DOHH2 (cell line): Measurements from ENCODE around the gene GNA14.

Source experiments
- H3F3A ChIP-seq: fragments of 200-600 bp; sonication (generic), shearing (Covaris generic); 2 replicates; pipeline ENCODE4 v1.6.0; 2016; ENCODE audit warnings: antibody characterized with exemption, mild to moderate bottlenecking; ENCODE audit not compliant: control insufficient read depth, insufficient read depth
- H3K27ac ChIP-seq: fragments of 200-600 bp; sonication (generic); 2 replicates; pipeline ENCODE4 v1.5.1; 2014; ENCODE audit warnings: low read depth, mild to moderate bottlenecking, low read length, moderate library complexity
- H3K27me3 ChIP-seq: fragments of 200-600 bp; sonication (generic); 2 replicates; pipeline ENCODE4 v1.6.1; 2014; ENCODE audit warnings: mild to moderate bottlenecking, low read length, mixed read lengths; ENCODE audit not compliant: control insufficient read depth
- H3K36me3 ChIP-seq: fragments of 200-600 bp; sonication (generic); 2 replicates; pipeline ENCODE4 v1.6.1; 2014; ENCODE audit warnings: mild to moderate bottlenecking, low read length, moderate library complexity, mixed read lengths; ENCODE audit not compliant: control insufficient read depth
- H3K4me1 ChIP-seq: fragments of 200-600 bp; sonication (generic); 2 replicates; pipeline ENCODE4 v1.6.1; 2014; ENCODE audit warnings: mild to moderate bottlenecking, low read length, mixed read lengths; ENCODE audit not compliant: control insufficient read depth
- H3K4me2 ChIP-seq: fragments of 200-600 bp; sonication (generic); 2 replicates; pipeline ENCODE4 v1.6.0; 2014; ENCODE audit warnings: mild to moderate bottlenecking, low read length, moderate library complexity
- H3K4me3 ChIP-seq: fragments of 200-600 bp; sonication (generic); 2 replicates; pipeline ENCODE4 v1.5.1; 2014; ENCODE audit warnings: mild to moderate bottlenecking, low read length, mixed read lengths
- H3K79me2 ChIP-seq: fragments of 200-600 bp; sonication (generic); 2 replicates; pipeline ENCODE4 v1.6.1; 2014; ENCODE audit warnings: mild to moderate bottlenecking, low read length, mixed read lengths; ENCODE audit not compliant: control insufficient read depth
- H3K9me2 ChIP-seq: fragments of 200-600 bp; sonication (generic); replicated peaks from 2 replicates; pipeline ENCODE4 v1.6.1; 2014; ENCODE audit warnings: mild to moderate bottlenecking, low read length, mixed read lengths; ENCODE audit not compliant: control insufficient read depth
- H3K9me3 ChIP-seq: fragments of 200-600 bp; sonication (generic); 2 replicates; pipeline ENCODE4 v1.6.1; 2014; ENCODE audit warnings: antibody characterized with exemption, low read length, mixed read lengths; ENCODE audit not compliant: control insufficient read depth, insufficient read depth
- H4K20me1 ChIP-seq: fragments of 200-600 bp; sonication (generic); 2 replicates; pipeline ENCODE4 v1.6.0; 2014; ENCODE audit warnings: low read depth, mild to moderate bottlenecking, antibody characterized with exemption, low read length, moderate library complexity; ENCODE audit not compliant: control insufficient read depth, insufficient read depth
- EZH2phosphoT487 ChIP-seq: fragments of 200-600 bp; sonication (generic); IDR thresholded peaks from 2 replicates; pipeline ENCODE4 v1.6.1; 2017; ENCODE audit warnings: borderline replicate concordance, mild to moderate bottlenecking, antibody characterized with exemption, low read length, moderate library complexity, mixed read lengths
- TF ChIP-seq, protein P1 (sequence below): fragments of 200-600 bp; sonication (generic); IDR thresholded peaks from one replicate; pipeline ENCODE4 v1.5.1; 2014; ENCODE audit warnings: antibody characterized with exemption, mild to moderate bottlenecking, low read depth, low read length; ENCODE audit not compliant: poor library complexity, severe bottlenecking

Gene GNA14

DNA sequence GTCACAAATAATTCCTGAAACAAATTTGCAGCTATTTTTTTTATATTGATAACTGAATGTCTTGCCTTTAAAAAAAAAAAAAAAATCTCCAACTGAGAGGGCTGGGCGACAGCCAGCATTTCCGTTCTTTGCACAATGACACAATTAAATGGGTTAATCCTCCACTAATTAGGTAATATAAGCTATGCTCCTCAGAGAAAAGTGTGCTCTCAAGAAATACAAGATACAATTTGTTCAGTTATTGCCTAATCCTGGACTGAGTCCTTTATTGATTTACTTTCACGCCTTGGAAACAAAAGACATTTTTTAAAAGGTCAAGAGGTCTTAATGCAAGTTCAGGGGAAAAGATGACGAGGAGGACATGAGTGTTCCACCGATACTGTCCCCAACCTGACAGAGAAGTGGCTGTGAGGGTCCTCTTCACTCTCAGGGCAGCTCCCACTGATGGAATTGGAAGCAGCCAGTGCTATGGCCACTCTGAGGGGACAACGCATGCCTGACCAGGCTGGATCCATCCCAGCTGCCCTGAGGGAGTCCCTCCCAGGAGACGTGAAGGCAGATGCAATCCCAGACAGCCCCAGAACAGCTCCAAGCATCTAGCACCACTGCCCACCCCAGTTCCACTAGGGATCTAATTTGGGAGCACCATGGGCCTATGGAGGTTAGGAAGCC is 220.7 kb downstream of the GNA14 start:
- Histone ChIP-seq H3K4me2 (no peak overlapping the region), H3K9me3 (no peaks in the 10 kb centered on the region), H3K4me1 (no peaks in the 10 kb centered on the region), H3K79me2 (no peaks in the 10 kb centered on the region), H4K20me1 (no peaks in the 10 kb centered on the region), H3K4me3 (no peak overlapping the region), H3K27ac (no peak overlapping the region), H3F3A (no peaks in the 10 kb centered on the region), H3K9me2 (no peaks in the 10 kb centered on the region), H3K36me3 (no peaks in the 10 kb centered on the region), H3K27me3 (no peaks in the 10 kb centered on the region)
- TF ChIP-seq, protein P1, sequence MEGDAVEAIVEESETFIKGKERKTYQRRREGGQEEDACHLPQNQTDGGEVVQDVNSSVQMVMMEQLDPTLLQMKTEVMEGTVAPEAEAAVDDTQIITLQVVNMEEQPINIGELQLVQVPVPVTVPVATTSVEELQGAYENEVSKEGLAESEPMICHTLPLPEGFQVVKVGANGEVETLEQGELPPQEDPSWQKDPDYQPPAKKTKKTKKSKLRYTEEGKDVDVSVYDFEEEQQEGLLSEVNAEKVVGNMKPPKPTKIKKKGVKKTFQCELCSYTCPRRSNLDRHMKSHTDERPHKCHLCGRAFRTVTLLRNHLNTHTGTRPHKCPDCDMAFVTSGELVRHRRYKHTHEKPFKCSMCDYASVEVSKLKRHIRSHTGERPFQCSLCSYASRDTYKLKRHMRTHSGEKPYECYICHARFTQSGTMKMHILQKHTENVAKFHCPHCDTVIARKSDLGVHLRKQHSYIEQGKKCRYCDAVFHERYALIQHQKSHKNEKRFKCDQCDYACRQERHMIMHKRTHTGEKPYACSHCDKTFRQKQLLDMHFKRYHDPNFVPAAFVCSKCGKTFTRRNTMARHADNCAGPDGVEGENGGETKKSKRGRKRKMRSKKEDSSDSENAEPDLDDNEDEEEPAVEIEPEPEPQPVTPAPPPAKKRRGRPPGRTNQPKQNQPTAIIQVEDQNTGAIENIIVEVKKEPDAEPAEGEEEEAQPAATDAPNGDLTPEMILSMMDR = no peak
- no peak for TF ChIP-seq EZH2phosphoT487

DNA sequence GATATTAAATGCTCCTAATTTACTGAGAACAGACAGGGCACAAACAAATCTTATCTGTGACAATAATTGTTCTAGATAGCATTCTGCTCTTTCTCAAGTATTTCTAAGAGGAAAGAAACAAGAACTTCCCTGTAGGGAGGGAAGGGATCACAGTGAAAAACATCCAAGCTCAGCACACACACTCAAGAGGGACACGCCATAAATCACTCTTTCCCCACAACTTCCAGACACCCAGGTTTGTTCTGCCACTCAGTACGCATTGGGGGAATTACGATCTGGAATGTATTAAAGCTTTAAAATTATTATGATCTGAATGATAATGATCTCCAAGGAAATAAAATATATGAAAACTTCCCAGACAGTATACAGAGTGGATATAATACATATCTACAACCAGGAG is 221.4 kb downstream of the GNA14 start:
- H3K9me3 ChIP-seq = no peaks in the 10 kb centered on the region
- no peaks in the 10 kb centered on the region for H3K9me2 ChIP-seq

DNA sequence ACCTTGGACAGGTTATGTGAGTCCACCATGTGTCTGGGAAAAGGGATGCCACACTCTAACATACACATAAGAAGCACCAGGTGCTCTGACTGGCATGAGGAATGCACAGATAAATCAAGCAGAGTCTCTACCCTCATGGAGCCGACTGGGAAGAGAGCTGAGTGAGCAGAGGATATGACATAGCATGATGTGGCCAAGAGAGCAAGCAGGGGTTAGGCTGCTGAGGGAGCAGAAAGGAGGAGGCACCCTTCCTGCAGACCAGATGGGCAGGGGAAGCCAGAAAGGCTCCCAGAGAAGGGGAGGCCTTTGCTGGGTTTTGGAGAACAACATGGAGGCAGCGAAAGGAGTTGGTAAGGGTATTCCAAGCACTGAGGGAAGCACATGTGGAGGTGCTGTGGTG is 223.1 kb downstream of the GNA14 start:
- H3K9me3 ChIP-seq = no peaks in the 10 kb centered on the region
- H3K27ac ChIP-seq = no peak overlapping the region
- TF ChIP-seq, protein P1 = no peak
- no peak for TF ChIP-seq EZH2phosphoT487
- H3K4me2 ChIP-seq = no peak overlapping the region
- H3K4me1 ChIP-seq = no peaks in the 10 kb centered on the region
- H4K20me1 ChIP-seq = no peaks in the 10 kb centered on the region
- H3F3A ChIP-seq = no peaks in the 10 kb centered on the region
- no peak overlapping the region for H3K4me3 ChIP-seq
- H3K36me3 ChIP-seq = no peaks in the 10 kb centered on the region
- H3K9me2 ChIP-seq = no peaks in the 10 kb centered on the region
- H3K79me2 ChIP-seq = no peaks in the 10 kb centered on the region
- H3K27me3 ChIP-seq = no peaks in the 10 kb centered on the region

More for the DNA sequence above, 221.4 kb downstream of the GNA14 start:
- Histone ChIP-seq H3K4me1 (no peaks in the 10 kb centered on the region), H3K27ac (no peak overlapping the region), H3K4me3 (no peak overlapping the region), H3K27me3 (no peaks in the 10 kb centered on the region), H4K20me1 (no peaks in the 10 kb centered on the region), H3K79me2 (no peaks in the 10 kb centered on the region), H3K36me3 (no peaks in the 10 kb centered on the region), H3K4me2 (no peak overlapping the region), H3F3A (no peaks in the 10 kb centered on the region)
- TF ChIP-seq, protein P1 = no peak
- no peak for TF ChIP-seq EZH2phosphoT487
